ENCODE data around the gene SCNM1. TPM values are rescaled to one million over a fixed set of nuclear protein-coding genes. Genes with fewer than 3 reads are reported as not detected.

SCNM1 gene
- total RNA-seq, 2 experiments from 2014 or later, result 54.1 to 70.9 TPM

- ChIA-PET POLR2A (interaction anchor here (0.7 to 1.0 kb wide), 2 partner anchors 9 to 13 kb away, joined by 3 read pairs; no protein-coding TSS in a partner anchor), CTCF (ENCODE audit: unreplicated experiment) (interaction anchor here (1.0 kb wide), 1 partner anchor 14 kb away, joined by 3 read pairs; the partner anchor contains the start of gene VPS72)
- no peak within 1 kb of the TSS for H3K27ac ChIP-seq (ENCODE audit: low read depth, low read length, poor library complexity, severe bottlenecking)
- DNase-seq (ENCODE audit: low spot score), result peak; percentile 51
- no peak for TF ChIP-seq EZH2phosphoT487 (IDR thresholded peaks at IDR 0.05; ENCODE audit: borderline replicate concordance, low read depth, low read length)
- TF ChIP-seq, protein P1, sequence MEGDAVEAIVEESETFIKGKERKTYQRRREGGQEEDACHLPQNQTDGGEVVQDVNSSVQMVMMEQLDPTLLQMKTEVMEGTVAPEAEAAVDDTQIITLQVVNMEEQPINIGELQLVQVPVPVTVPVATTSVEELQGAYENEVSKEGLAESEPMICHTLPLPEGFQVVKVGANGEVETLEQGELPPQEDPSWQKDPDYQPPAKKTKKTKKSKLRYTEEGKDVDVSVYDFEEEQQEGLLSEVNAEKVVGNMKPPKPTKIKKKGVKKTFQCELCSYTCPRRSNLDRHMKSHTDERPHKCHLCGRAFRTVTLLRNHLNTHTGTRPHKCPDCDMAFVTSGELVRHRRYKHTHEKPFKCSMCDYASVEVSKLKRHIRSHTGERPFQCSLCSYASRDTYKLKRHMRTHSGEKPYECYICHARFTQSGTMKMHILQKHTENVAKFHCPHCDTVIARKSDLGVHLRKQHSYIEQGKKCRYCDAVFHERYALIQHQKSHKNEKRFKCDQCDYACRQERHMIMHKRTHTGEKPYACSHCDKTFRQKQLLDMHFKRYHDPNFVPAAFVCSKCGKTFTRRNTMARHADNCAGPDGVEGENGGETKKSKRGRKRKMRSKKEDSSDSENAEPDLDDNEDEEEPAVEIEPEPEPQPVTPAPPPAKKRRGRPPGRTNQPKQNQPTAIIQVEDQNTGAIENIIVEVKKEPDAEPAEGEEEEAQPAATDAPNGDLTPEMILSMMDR (conservative IDR thresholded peaks at IDR 0.05; ENCODE audit: low read length), result peak; percentile 81
- no peaks in the 10 kb centered on the region for H3K9me3 ChIP-seq (ENCODE audit: low read length)
- intact Hi-C loops (cut with micrococcal nuclease; ENCODE audit: unreplicated experiment), result no loop called here
- H3K4me3 ChIP-seq (ENCODE audit: low read depth, low read length, poor library complexity, severe bottlenecking), result no peak within 1 kb of the TSS
- H4K20me1 ChIP-seq (ENCODE audit: insufficient read depth, low read length), result no peaks in the 10 kb centered on the region
- H2AFZ ChIP-seq (ENCODE audit: low read length), result no peak within 1 kb of the TSS
- no peak within 1 kb of the TSS for H3K4me2 ChIP-seq (ENCODE audit: low read length)
- H3K9me2 ChIP-seq (ENCODE audit: insufficient read depth, low read length), result no peaks in the 10 kb centered on the region
- peaks cover 53% of the 10 kb centered on the region for H3K36me3 ChIP-seq (ENCODE audit: insufficient read depth, low read length)
- H3K79me2 ChIP-seq (ENCODE audit: insufficient read depth, low read depth, low read length), result no peaks in the 10 kb centered on the region
- BruUV-seq (replicated peaks), result no TSS peak
- H3K4me1 ChIP-seq (ENCODE audit: insufficient read depth, low read length, poor library complexity, severe bottlenecking), result no peaks in the 10 kb centered on the region
These were observed 9.9 kb downstream of the SCNM1 start, which contains the start of gene TMOD4 for GRCh38 chr1:151175863-151176262. TSS of gene TMOD4 (minus strand) at chr1:151175981. CDS start at chr1:151174875, 1,106 bp downstream.

- Histone ChIP-seq H3K9me2 (ENCODE audit: insufficient read depth, low read length) (no peaks in the 10 kb centered on the region), H3K4me2 (ENCODE audit: low read length) (no peak overlapping the region), H3K79me2 (ENCODE audit: insufficient read depth, low read depth, low read length) (no peaks in the 10 kb centered on the region), H3K36me3 (ENCODE audit: insufficient read depth, low read length) (peaks cover 60% of the 10 kb centered on the region), H3K4me1 (ENCODE audit: insufficient read depth, low read length, poor library complexity, severe bottlenecking) (no peaks in the 10 kb centered on the region), H3K4me3 (ENCODE audit: low read depth, low read length, poor library complexity, severe bottlenecking) (no peak overlapping the region), H3K9me3 (ENCODE audit: low read length) (no peaks in the 10 kb centered on the region), H2AFZ (ENCODE audit: low read length) (no peak overlapping the region), H4K20me1 (ENCODE audit: insufficient read depth, low read length) (no peaks in the 10 kb centered on the region), H3K27ac (ENCODE audit: low read depth, low read length, poor library complexity, severe bottlenecking) (no peak overlapping the region)
- BruUV-seq (replicated peaks), result TSS peak; percentile 72
- ChIA-PET CTCF (ENCODE audit: unreplicated experiment) (interaction anchor here (1.0 kb wide), 1 partner anchor 13 kb away, joined by 3 read pairs; the partner anchor contains the start of gene VPS72), POLR2A (interaction anchor here (0.7 to 1.7 kb wide), 3 partner anchors 10 to 13 kb away, joined by 3 to 6 read pairs (median 3); no protein-coding TSS in a partner anchor)
- intact Hi-C loops (cut with micrococcal nuclease; ENCODE audit: unreplicated experiment), result no loop called here
- no peak for DNase-seq (ENCODE audit: low spot score)
- TF ChIP-seq, protein P1 (conservative IDR thresholded peaks at IDR 0.05; ENCODE audit: low read length), result no peak
- no peak for TF ChIP-seq EZH2phosphoT487 (IDR thresholded peaks at IDR 0.05; ENCODE audit: borderline replicate concordance, low read depth, low read length)
These were observed 10.6 kb downstream of the SCNM1 start for GRCh38 chr1:151176514-151177045.

- peaks cover 70% of the 10 kb centered on the region for H3K36me3 ChIP-seq (ENCODE audit: insufficient read depth, low read length)
- H3K79me2 ChIP-seq (ENCODE audit: insufficient read depth, low read depth, low read length), result peaks cover 10% of the 10 kb centered on the region
- H4K20me1 ChIP-seq (ENCODE audit: insufficient read depth, low read length), result no peaks in the 10 kb centered on the region
- H3K27ac ChIP-seq (ENCODE audit: low read depth, low read length, poor library complexity, severe bottlenecking), result no peak overlapping the region
- no peak overlapping the region for H2AFZ ChIP-seq (ENCODE audit: low read length)
- intact Hi-C loops (cut with micrococcal nuclease; ENCODE audit: unreplicated experiment), result no loop called here
- BruUV-seq (replicated peaks), result no TSS peak
- H3K9me2 ChIP-seq (ENCODE audit: insufficient read depth, low read length), result no peaks in the 10 kb centered on the region
- no peak for DNase-seq (ENCODE audit: low spot score)
- no peaks in the 10 kb centered on the region for H3K9me3 ChIP-seq (ENCODE audit: low read length)
- no peak overlapping the region for H3K4me3 ChIP-seq (ENCODE audit: low read depth, low read length, poor library complexity, severe bottlenecking)
- peaks cover 12% of the 10 kb centered on the region for H3K4me1 ChIP-seq (ENCODE audit: insufficient read depth, low read length, poor library complexity, severe bottlenecking)
- no peak for TF ChIP-seq EZH2phosphoT487 (IDR thresholded peaks at IDR 0.05; ENCODE audit: borderline replicate concordance, low read depth, low read length)
- TF ChIP-seq, protein P1 (conservative IDR thresholded peaks at IDR 0.05; ENCODE audit: low read length), result no peak
- no peak overlapping the region for H3K4me2 ChIP-seq (ENCODE audit: low read length)
- ChIA-PET POLR2A (interaction anchor here (0.7 kb wide), 1 partner anchor 27 kb away, joined by 3 read pairs; no protein-coding TSS in a partner anchor), CTCF (ENCODE audit: unreplicated experiment) (no interaction called here)
These were observed 18.3 kb downstream of the SCNM1 start for GRCh38 chr1:151184211-151184610.
